Measurements from ENCODE around the gene NUDT1.

Gene NUDT1

DNA sequence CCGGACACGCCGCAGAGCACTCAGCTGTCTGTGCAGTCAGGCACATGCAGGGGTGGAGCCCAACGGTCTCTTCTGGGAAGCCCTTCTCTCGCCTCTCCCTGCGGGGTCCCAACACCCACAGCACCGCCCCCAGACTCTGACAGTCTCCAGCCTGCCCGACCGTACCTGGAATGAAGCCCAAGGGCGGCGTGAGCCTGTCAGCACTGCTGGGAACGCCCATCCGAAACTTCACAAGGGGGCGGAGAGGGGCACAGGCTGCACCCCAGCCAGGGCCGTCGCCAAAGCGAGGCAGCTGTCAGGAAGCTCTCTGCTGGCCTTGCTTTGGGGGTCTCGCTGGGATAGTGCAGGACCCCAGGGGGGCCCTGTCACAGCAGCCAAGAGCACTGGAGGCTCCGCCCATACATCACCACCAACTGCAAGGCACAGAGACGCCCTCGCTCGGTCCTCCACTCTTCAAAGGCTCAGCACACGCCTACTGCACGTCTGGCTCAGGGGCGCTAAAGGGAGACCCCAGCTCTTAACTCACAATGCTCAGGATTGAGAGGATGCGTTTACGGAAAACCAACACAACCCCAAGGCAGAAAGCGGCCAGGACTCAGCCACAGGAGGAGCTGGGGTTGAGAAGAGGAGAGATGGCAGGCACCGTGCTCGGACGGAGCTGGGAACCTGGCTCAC, 40.2 kb upstream of the NUDT1 start:
- TF ChIP-seq CREB1 (IDR thresholded peaks at IDR 0.05; ENCODE audit: low read depth) (no peak), TCF12 (IDR thresholded peaks at IDR 0.05; ENCODE audit: low read depth) (no peak), RAD21 (IDR thresholded peaks at IDR 0.05; ENCODE audit: low read depth) (no peak), ZBTB7A (IDR thresholded peaks at IDR 0.05; ENCODE audit: low read depth) (no peak), EGR1 (IDR thresholded peaks at IDR 0.05) (no peak), EP300 (IDR thresholded peaks at IDR 0.05; ENCODE audit: borderline replicate concordance) (no peak), NFIC (IDR thresholded peaks at IDR 0.05) (no peak), YY1 (IDR thresholded peaks at IDR 0.05; ENCODE audit: low read depth) (no peak), FOXM1 (IDR thresholded peaks at IDR 0.05; ENCODE audit: borderline replicate concordance, low read depth) (no peak), CEBPB (IDR thresholded peaks at IDR 0.05) (no peak), TAF1 (IDR thresholded peaks at IDR 0.05; ENCODE audit: low read depth) (no peak), TEAD4 (IDR thresholded peaks at IDR 0.05) (no peak)
- TF ChIP-seq, protein P1, sequence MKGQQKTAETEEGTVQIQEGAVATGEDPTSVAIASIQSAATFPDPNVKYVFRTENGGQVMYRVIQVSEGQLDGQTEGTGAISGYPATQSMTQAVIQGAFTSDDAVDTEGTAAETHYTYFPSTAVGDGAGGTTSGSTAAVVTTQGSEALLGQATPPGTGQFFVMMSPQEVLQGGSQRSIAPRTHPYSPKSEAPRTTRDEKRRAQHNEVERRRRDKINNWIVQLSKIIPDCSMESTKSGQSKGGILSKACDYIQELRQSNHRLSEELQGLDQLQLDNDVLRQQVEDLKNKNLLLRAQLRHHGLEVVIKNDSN (IDR thresholded peaks at IDR 0.05), result no peak
- TF ChIP-seq, protein P2, sequence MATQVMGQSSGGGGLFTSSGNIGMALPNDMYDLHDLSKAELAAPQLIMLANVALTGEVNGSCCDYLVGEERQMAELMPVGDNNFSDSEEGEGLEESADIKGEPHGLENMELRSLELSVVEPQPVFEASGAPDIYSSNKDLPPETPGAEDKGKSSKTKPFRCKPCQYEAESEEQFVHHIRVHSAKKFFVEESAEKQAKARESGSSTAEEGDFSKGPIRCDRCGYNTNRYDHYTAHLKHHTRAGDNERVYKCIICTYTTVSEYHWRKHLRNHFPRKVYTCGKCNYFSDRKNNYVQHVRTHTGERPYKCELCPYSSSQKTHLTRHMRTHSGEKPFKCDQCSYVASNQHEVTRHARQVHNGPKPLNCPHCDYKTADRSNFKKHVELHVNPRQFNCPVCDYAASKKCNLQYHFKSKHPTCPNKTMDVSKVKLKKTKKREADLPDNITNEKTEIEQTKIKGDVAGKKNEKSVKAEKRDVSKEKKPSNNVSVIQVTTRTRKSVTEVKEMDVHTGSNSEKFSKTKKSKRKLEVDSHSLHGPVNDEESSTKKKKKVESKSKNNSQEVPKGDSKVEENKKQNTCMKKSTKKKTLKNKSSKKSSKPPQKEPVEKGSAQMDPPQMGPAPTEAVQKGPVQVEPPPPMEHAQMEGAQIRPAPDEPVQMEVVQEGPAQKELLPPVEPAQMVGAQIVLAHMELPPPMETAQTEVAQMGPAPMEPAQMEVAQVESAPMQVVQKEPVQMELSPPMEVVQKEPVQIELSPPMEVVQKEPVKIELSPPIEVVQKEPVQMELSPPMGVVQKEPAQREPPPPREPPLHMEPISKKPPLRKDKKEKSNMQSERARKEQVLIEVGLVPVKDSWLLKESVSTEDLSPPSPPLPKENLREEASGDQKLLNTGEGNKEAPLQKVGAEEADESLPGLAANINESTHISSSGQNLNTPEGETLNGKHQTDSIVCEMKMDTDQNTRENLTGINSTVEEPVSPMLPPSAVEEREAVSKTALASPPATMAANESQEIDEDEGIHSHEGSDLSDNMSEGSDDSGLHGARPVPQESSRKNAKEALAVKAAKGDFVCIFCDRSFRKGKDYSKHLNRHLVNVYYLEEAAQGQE (IDR thresholded peaks at IDR 0.05; ENCODE audit: low read depth), result no peak
- TF ChIP-seq, protein P3, sequence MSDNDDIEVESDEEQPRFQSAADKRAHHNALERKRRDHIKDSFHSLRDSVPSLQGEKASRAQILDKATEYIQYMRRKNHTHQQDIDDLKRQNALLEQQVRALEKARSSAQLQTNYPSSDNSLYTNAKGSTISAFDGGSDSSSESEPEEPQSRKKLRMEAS (IDR thresholded peaks at IDR 0.05), result no peak

DNA sequence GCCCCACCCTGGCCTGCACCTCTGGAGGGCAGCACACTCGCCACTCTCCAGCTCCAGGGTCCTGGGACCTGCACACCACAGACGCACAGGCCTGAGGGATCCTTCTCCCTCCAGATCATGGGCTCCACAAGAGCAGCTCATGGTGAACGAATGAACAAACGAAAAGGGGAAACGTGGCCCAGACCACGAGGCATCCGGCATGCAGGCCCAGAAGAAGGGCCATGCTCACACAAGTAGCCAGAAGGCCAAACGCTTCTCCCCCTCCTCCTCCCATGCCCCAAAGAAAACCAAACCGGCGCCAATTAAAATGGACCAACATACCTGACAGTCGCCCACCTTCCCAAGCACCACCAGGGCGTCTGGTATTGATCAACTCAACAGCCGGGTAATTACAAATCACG, 39.7 kb upstream of the NUDT1 start:
- TF ChIP-seq, protein P2 (IDR thresholded peaks at IDR 0.05; ENCODE audit: low read depth), result no peak
- TF ChIP-seq TEAD4 (IDR thresholded peaks at IDR 0.05), result no peak
- TF ChIP-seq, protein P1 (IDR thresholded peaks at IDR 0.05), result no peak
- TF ChIP-seq FOXM1 (IDR thresholded peaks at IDR 0.05; ENCODE audit: borderline replicate concordance, low read depth), result no peak
- no peak for TF ChIP-seq YY1 (IDR thresholded peaks at IDR 0.05; ENCODE audit: low read depth)
- TF ChIP-seq TAF1 (IDR thresholded peaks at IDR 0.05; ENCODE audit: low read depth), result no peak
- TF ChIP-seq ZBTB7A (IDR thresholded peaks at IDR 0.05; ENCODE audit: low read depth), result no peak
- no peak for TF ChIP-seq EP300 (IDR thresholded peaks at IDR 0.05; ENCODE audit: borderline replicate concordance)
- TF ChIP-seq, protein P3 (IDR thresholded peaks at IDR 0.05), result no peak
- TF ChIP-seq NFIC (IDR thresholded peaks at IDR 0.05), result no peak
- TF ChIP-seq EGR1 (IDR thresholded peaks at IDR 0.05), result no peak
- TF ChIP-seq CREB1 (IDR thresholded peaks at IDR 0.05; ENCODE audit: low read depth), result no peak
- TF ChIP-seq RAD21 (IDR thresholded peaks at IDR 0.05; ENCODE audit: low read depth), result no peak

DNA sequence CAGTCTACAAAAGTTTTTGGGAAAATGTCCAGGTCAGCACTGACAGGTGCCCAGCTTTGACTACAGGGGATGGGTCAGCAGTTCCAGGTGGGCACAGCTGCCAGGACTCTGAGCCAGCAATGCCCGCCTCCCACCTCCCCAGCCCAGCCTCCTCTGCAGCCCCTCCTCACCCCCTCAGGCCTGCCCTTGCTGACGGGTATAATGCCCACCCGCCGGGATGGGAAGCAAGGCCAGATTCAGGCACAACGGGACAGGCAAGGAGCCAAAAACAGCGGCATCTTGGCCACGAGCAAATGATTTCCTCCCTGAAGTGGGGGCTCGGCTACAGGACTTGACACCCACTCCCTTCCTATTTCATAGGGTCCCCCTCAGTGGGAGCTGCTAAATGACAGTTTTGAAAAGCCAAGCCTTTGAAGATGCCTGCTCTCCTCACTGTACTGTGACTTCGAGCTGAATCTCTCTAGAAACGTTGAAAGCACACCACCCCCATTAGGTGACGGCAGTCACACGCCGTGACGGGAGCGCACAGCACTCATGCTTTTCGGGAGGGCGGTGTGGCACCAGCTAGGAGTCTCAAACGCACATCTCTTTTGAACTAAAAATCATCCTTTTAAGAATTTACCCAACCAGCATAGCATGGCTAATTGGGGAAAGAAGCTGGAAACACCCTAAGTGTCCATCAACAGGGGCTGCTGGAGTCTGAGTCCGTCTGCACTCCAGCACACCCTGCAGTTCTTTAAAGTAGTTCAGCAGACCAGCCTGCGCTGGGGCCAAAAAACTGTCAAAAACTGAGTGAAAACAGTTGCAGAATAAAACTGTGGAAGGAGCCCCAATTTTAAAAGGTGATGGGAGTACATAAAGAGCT, 38.9 kb upstream of the NUDT1 start:
- no peak for TF ChIP-seq ZBTB7A (IDR thresholded peaks at IDR 0.05; ENCODE audit: low read depth)
- TF ChIP-seq EP300 (IDR thresholded peaks at IDR 0.05; ENCODE audit: borderline replicate concordance), result no peak
- TF ChIP-seq FOXM1 (IDR thresholded peaks at IDR 0.05; ENCODE audit: borderline replicate concordance, low read depth), result no peak
- no peak for TF ChIP-seq CREB1 (IDR thresholded peaks at IDR 0.05; ENCODE audit: low read depth)
- TF ChIP-seq, protein P2 (IDR thresholded peaks at IDR 0.05; ENCODE audit: low read depth), result no peak
- TF ChIP-seq EGR1 (IDR thresholded peaks at IDR 0.05), result no peak
- no peak for TF ChIP-seq YY1 (IDR thresholded peaks at IDR 0.05; ENCODE audit: low read depth)
- TF ChIP-seq TEAD4 (IDR thresholded peaks at IDR 0.05), result no peak
- TF ChIP-seq RAD21 (IDR thresholded peaks at IDR 0.05; ENCODE audit: low read depth), result no peak
- TF ChIP-seq, protein P1 (IDR thresholded peaks at IDR 0.05), result no peak
- TF ChIP-seq NFIC (IDR thresholded peaks at IDR 0.05), result no peak
- no peak for TF ChIP-seq CEBPB (IDR thresholded peaks at IDR 0.05)
- TF ChIP-seq TCF12 (IDR thresholded peaks at IDR 0.05; ENCODE audit: low read depth), result no peak
- TF ChIP-seq, protein P3 (IDR thresholded peaks at IDR 0.05), result no peak
- no peak for TF ChIP-seq TAF1 (IDR thresholded peaks at IDR 0.05; ENCODE audit: low read depth)

Data from Ishikawa (cell line).